GM18861 (cell line): ENCODE results near the gene DMRTC2.

ENCODE experiments used
- ATAC-seq: cut with Tn5 transposase; IDR thresholded peaks from one replicate; pipeline ENCODE4 v1.9.1; 2021; ENCODE audit not compliant: unreplicated experiment

The DMRTC2 gene

DNA sequence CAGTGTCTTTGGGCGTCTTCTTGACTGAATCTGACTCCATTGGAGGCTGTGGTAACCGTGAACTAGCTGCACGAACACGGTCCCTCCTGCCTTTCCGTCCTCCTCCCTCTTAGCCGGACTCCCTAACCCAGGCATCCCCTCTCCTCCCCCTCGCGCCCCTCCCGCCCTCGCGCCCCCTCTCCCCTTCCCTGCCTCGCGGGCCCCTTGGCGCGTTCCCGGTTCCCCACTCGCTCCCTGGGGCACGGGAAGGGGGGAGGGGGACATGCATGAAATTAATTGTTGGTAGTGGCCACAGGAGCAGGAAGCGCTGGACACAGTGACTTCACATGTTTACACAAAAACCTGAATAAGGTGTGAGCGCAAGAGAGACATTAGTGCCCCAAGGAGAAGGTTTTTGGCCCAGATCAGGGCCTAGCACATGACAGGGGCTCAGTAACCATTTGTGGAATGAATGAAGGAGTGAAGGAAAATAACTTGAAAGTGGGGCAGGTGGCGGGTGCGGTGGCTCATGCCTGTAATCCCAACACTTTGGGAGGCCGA is 279 bp downstream of the DMRTC2 start:
- no peak for ATAC-seq

GRCh38 chr19:41847351-41848105 is 2.7 kb downstream of the DMRTC2 start:
- ATAC-seq, result no peak

DNA sequence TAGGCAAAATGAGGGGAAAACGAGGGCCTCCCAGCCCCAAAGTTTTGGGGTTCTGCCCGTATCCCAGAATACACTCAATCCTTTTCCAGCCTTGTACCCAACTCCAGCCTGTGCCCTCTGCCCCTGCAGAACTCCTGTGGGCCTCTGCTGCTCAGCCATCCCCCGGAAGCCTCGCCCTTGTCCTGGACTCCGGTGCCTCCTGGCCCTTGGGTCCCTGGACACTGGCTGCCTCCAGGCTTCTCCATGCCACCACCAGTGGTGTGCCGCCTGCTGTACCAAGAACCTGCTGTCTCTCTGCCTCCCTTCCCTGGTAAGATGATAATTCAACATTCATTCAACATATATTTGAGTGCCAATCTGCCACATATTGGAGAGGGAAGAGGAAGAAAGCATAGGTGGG is 3.8 kb downstream of the DMRTC2 start:
- no peak for ATAC-seq

- ATAC-seq, result no peak
These were observed 4.2 kb downstream of the DMRTC2 start for GRCh38 chr19:41849067-41849466.

DNA sequence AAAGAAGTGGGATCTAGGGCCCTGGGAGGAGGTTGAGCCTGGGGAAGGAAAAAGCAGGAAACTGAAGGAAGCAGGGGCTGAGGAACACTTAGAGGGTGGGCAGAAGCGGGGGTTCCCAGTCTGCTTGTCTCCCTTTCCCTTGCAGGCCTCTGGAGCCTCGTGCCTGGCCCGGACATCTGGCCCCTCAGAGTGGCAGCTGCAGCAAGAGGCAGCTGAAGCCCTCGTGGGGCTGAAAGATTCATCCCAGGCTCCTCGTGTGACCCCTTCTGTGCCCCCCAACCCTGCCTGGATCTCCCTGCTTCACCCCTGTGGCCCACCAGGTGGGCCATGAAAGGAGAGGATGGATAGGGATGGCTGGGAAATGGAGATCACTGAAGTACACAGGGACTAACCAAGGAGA is 5.5 kb downstream of the DMRTC2 start:
- ATAC-seq, result no peak

DNA sequence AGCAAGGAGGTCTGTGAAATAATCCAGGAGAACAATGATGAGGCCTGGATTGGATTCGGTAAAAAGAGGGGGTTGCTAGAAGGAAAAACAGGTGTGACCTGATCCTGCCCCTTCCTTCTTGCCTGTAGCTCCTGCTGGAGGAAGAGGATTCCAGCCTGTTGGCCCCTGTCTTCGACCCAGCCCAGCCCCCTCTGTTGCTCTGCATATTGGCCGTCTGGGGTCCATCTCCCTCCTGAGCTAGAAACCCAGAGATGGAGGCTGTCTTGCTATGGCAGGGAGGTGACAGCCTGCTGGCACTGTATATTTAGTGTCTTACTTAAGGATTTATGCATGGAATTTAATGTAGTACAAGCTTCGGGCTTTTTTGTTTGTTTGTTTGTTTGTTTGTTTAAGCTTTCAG is 6.6 kb downstream of the DMRTC2 start:
- no peak for ATAC-seq

- ATAC-seq, result no peak
These were observed 8.5 kb downstream of the DMRTC2 start for GRCh38 chr19:41853344-41853743.

DNA sequence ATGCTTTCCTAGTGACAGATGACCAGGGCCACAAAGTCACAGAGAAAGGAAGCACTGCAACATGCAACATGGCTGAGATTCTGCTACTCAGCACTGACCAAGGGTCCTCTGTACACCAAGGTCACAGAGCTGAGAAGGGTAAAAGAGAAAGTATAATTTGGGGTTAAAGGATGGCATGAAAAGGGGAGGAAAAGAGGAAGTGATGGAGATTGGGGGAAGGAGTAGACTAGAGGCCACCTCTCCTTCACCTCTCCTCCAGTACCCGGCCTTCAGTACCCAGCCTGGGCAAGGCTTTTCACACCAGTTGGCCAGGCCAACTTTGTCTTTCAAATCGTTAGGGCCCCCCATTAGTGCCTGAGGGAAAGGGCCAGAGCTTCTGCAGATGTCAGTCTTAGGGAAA is 8.9 kb downstream of the DMRTC2 start:
- no peak for ATAC-seq

DNA sequence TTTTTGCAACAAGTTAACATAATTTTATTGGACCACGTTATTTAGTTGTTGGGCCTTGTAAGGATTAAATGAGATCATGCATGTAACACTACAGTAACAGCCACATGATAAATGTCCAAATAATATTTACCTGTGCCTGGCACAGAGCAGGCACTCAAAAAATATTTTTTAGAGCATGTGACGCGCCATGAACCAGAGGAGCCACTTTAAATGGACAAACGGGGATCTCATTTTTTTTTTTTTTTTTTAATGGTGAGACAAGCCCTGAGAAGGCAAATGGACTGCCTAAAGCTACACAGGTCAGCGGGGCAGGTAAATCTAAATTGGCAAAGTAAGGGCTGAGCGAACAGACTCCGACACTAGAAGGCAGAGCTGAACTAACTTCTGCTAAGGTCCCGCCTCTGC is 14.4 kb downstream of the DMRTC2 start:
- ATAC-seq, result no peak

GRCh38 chr19:41859618-41860418 is 15.0 kb downstream of the DMRTC2 start, which contains the start of gene RPS19:
Gene RPS19, plus strand, starts transcription at chr19:41860255. Its CDS starts 520 bp downstream, at chr19:41860775.
- ATAC-seq, result peak; percentile 62

- no peak for ATAC-seq
These were observed 15.7 kb downstream of the DMRTC2 start for GRCh38 chr19:41860419-41861115.

GRCh38 chr19:41861116-41861768 is 16.4 kb downstream of the DMRTC2 start:
- no peak for ATAC-seq

DNA sequence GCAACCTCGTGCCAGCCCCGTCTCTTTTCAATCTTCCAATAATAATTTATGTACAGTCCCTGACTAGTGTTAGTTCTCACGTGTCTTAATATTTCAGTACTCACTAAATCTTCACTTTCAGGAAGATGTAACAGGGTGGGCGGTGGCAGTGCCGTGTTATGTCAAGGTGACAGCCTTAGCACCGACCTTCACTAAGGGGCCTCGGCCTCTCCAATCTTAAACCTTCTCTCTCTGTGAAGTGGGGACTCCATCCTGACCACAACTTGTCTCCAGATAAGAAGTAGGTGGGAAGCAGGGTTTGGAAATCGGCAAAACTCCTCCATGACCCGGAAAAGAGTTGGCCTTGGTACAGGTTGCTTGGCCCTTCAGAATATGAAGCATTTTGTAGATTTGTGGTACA is 17.0 kb downstream of the DMRTC2 start:
- no peak for ATAC-seq

DNA sequence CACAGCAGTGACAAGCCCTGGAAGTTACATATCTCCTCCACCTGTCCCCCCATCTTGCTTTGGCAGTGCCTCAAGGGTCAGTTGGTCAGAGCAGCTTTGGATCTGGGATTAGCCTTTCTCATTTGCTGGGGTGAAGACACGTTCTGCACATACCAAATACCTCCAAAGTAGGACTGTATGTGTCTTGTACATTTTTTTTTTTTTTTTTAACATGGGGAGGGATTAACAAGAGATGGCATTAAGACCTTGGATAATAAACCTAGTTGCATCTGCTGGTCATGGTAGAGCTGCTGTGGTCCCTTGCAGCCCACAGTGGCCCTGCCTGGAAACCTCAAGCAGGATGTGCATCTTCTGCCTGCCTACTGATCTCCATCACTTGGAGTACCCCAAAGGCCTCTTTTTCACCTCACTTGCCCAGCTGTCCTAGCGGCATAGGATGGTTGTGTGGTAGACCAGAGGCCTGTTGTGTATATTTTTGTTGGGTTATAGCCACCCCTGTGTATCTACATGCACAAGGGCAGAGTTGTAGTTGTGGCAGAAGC is 17.7 kb downstream of the DMRTC2 start:
- no peak for ATAC-seq

GRCh38 chr19:41863209-41863931 is 18.5 kb downstream of the DMRTC2 start:
- ATAC-seq, result no peak

DNA sequence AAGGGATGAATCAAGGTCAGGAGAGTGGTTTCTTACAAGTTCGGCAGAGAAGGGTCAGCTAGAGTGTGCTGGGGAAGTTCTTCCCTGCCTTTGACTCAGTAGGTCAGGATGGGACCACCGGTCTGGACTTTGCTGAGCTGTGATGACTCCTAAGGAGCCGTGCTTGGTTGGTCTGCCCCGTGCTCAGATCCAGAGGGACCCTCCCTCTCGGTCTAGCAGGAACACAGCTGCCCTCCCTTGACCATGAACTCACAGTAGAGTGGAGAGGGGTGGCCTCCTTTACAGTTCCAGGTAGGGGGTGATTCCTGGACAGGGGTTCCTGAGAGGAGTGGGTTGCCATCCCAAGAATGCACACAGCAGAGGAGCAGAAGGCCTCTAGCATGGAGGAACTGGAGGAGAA is 19.5 kb downstream of the DMRTC2 start:
- ATAC-seq, result no peak

DNA sequence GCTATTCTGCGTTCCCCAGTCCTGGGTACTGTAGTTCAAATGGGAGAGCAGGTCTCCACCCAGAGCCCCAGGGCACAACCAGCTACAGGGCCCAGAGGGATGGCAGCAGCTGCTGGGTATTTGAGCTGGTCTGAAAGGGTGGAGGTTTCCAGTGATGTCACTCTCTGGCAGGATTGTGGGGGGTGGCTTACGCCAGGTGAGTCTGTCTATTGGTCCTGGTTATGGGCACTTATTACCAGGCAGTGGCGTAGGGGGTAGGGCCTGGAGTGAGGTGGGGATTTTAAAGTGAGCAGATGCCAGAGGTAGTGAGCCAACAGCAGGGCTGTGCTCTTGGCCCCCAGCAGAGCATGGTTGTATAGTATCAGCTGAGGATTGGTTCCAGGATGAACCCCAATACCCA is 21.4 kb downstream of the DMRTC2 start:
- ATAC-seq, result no peak

DNA sequence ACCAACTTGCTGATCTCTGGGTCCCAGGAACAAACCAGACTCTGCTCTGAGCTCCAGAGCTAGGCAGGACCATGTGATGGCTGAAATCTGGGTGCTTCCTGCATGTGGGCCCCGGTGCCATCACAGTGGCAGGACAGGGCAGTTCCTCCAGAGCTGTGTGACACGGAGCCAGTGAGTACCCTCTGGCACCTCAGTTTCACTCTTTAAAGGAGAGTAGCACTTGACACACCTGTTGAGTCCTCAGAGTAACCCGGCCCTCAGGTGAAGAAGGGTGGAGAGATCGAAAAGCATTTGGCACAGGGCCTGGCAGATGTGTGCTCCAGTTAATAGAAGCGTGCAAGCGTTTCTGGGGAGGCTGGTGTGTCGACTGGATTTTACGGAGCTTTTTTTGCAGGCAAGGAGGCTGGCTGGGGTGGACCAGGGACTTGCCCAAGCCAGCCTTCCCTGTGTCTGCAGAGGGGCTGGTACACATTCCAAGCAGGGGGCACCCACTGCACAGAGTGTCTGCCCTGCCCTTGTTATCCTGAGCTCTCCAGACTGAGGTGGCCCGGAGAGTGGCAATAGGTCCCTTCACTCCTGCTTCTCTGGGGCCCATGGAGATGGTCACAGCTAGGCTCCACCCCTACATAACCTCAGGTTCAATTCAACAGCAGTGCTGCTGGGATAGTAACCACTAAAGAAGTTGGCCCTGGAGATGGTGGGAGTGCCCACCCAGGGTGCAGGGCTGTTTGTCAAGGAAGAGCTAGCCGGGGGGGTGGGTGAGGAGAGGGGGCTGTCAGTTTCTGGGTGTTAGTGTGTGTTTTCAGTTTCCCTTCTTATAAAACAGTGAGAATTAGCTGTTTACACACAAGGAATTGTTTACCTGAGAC is 23.5 kb downstream of the DMRTC2 start:
- ATAC-seq, result no peak

DNA sequence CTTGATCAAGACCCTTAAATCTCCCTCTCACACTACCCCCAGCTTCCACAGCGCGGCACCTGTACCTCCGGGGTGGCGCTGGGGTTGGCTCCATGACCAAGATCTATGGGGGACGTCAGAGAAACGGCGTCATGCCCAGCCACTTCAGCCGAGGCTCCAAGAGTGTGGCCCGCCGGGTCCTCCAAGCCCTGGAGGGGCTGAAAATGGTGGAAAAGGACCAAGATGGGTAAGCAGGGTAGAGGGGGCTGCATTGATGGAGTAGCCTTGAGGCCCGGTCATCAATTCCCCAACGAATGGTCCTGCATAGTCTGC is 24.1 kb downstream of the DMRTC2 start:
- no peak for ATAC-seq
